Loucy (cell line): Measurements from ENCODE around the gene RPS6KA2.

Experiments
- H2AFZ ChIP-seq: fragments of 200-600 bp; sonication (generic); 2 replicates; pipeline ENCODE4 v1.6.0; 2016; ENCODE audit warnings: antibody characterized with exemption, mild to moderate bottlenecking, low read length, moderate library complexity
- H3F3A ChIP-seq: fragments of 200-600 bp; 2 replicates; pipeline ENCODE4 v1.6.0; 2016; ENCODE audit warnings: antibody characterized with exemption, low read depth, mild to moderate bottlenecking
- H3K27me3 ChIP-seq: fragments of 200-600 bp; sonication (generic); 2 replicates; pipeline ENCODE4 v1.6.1; 2014; ENCODE audit warnings: low read length, mild to moderate bottlenecking; ENCODE audit not compliant: insufficient read depth, poor library complexity, severe bottlenecking
- H3K36me3 ChIP-seq: fragments of 200-600 bp; sonication (generic); 2 replicates; pipeline ENCODE4 v1.6.1; 2016; ENCODE audit warnings: low read length; ENCODE audit not compliant: insufficient read depth
- H3K4me1 ChIP-seq: fragments of 200-600 bp; sonication (generic); 2 replicates; pipeline ENCODE4 v1.5.1; 2014; ENCODE audit warnings: low read length, mild to moderate bottlenecking; ENCODE audit not compliant: insufficient read depth, poor library complexity, severe bottlenecking
- H3K4me2 ChIP-seq: fragments of 200-600 bp; sonication (generic); 2 replicates; pipeline ENCODE4 v1.6.0; 2014; ENCODE audit warnings: antibody characterized with exemption, low read length, low read depth, mild to moderate bottlenecking; ENCODE audit not compliant: poor library complexity, severe bottlenecking
- H3K4me3 ChIP-seq: fragments of 200-600 bp; sonication (generic); 2 replicates; pipeline ENCODE4 v1.5.1; 2014; ENCODE audit warnings: low read length, mild to moderate bottlenecking, mixed read lengths; ENCODE audit not compliant: poor library complexity, severe bottlenecking
- H3K79me2 ChIP-seq: fragments of 200-600 bp; sonication (generic); 2 replicates; pipeline ENCODE4 v1.6.1; 2014; ENCODE audit warnings: low read length; ENCODE audit not compliant: insufficient read depth
- H3K9ac ChIP-seq: fragments of 200-600 bp; sonication (generic); 2 replicates; pipeline ENCODE4 v1.6.0; 2014; ENCODE audit warnings: mild to moderate bottlenecking, low read depth, low read length, moderate library complexity; ENCODE audit not compliant: poor library complexity, severe bottlenecking
- H3K9me2 ChIP-seq: fragments of 200-600 bp; sonication (generic); replicated peaks from 2 replicates; pipeline ENCODE4 v1.6.1; 2016; ENCODE audit warnings: low read depth, low read length, mixed read lengths
- H3K9me3 ChIP-seq: fragments of 200-600 bp; sonication (generic); 2 replicates; pipeline ENCODE4 v1.6.1; 2014; ENCODE audit warnings: mild to moderate bottlenecking, antibody characterized with exemption, low read length, low read depth; ENCODE audit not compliant: insufficient read depth
- H4K20me1 ChIP-seq: fragments of 200-600 bp; sonication (generic); 2 replicates; pipeline ENCODE4 v1.6.0; 2014; ENCODE audit warnings: antibody characterized with exemption, low read length, mild to moderate bottlenecking; ENCODE audit not compliant: insufficient read depth, poor library complexity, severe bottlenecking
- CTCF ChIP-seq: fragments of 200-600 bp; sonication (generic); conservative IDR thresholded peaks from 2 replicates; pipeline ENCODE4 v1.5.1; 2014; ENCODE audit warnings: mild to moderate bottlenecking, antibody characterized with exemption, low read length
- EZH2phosphoT487 ChIP-seq: fragments of 200-600 bp; IDR thresholded peaks from 2 replicates; pipeline ENCODE4 v1.6.1; 2018; ENCODE audit warnings: antibody characterized with exemption, mild to moderate bottlenecking, moderate library complexity, borderline replicate concordance

Gene RPS6KA2

GRCh38 chr6:166615059-166615770 is 11.8 kb downstream of the RPS6KA2 start:
- no peaks in the 10 kb centered on the region for H3K9me2 ChIP-seq
- H4K20me1 ChIP-seq = no peaks in the 10 kb centered on the region
- TF ChIP-seq EZH2phosphoT487 = no peak
- TF ChIP-seq CTCF = no peak
- no peaks in the 10 kb centered on the region for H3K9me3 ChIP-seq
- H2AFZ ChIP-seq = no peak overlapping the region
- no peaks in the 10 kb centered on the region for H3K79me2 ChIP-seq
- H3K9ac ChIP-seq = no peak overlapping the region
- H3K36me3 ChIP-seq = no peaks in the 10 kb centered on the region
- H3K4me3 ChIP-seq = no peak overlapping the region
- peaks cover 3% of the 10 kb centered on the region for H3K4me1 ChIP-seq
- no peak overlapping the region for H3K4me2 ChIP-seq
- H3F3A ChIP-seq = no peaks in the 10 kb centered on the region
- no peaks in the 10 kb centered on the region for H3K27me3 ChIP-seq

DNA sequence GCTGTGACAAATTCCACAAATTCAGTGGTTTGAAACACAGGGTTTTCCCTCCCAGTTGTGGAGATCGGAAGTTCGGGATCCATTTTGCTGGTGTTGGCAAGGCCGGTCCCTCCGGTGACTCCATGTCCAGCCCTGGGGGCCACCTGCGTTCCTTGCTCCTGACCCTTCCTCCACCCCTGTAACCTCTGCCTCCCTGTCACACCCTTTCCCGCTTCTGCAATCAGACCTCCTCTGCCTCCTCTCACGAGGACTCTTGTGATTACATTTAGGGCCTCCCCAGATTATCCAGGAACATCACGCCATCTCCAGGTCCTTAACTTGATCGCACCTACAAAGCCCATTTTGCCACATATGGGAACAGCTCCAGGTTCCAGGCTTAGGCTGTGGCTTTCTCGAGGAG is 12.5 kb downstream of the RPS6KA2 start:
- Histone ChIP-seq H3K79me2 (no peaks in the 10 kb centered on the region), H3K9me3 (no peaks in the 10 kb centered on the region)

DNA sequence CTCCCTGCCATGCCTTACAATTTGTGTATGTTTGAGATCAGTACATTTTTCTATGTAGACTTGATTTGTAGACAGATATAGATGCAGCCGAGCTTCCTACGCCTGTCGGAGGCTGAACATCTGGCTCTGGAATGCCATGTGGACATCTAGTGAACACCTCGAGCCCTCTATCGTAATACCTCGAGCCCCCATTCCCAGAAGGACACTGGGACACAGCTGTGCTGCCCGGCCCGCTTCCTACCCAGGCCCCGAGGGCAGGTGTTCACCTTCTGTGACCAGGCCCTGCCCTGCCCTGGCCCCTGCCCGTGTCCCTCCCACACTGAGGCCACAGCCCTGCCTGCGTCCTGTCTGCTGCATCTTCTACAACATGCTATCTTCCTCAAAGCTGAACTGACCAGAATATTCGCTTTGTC is 12.9 kb downstream of the RPS6KA2 start:
- no peaks in the 10 kb centered on the region for H4K20me1 ChIP-seq
- no peaks in the 10 kb centered on the region for H3K27me3 ChIP-seq
- no peaks in the 10 kb centered on the region for H3K9me3 ChIP-seq
- H3K4me2 ChIP-seq = no peak overlapping the region
- no peaks in the 10 kb centered on the region for H3K36me3 ChIP-seq
- no peak for TF ChIP-seq CTCF
- TF ChIP-seq EZH2phosphoT487 = no peak
- no peak overlapping the region for H2AFZ ChIP-seq
- H3K9ac ChIP-seq = no peak overlapping the region
- no peaks in the 10 kb centered on the region for H3K9me2 ChIP-seq
- H3K4me1 ChIP-seq = no peaks in the 10 kb centered on the region
- no peak overlapping the region for H3K4me3 ChIP-seq
- no peaks in the 10 kb centered on the region for H3K79me2 ChIP-seq
- H3F3A ChIP-seq = no peaks in the 10 kb centered on the region

More for the DNA sequence above, 12.5 kb downstream of the RPS6KA2 start:
- no peak for TF ChIP-seq CTCF
- TF ChIP-seq EZH2phosphoT487 = no peak
- no peaks in the 10 kb centered on the region for H3K9me2 ChIP-seq
- H2AFZ ChIP-seq = no peak overlapping the region
- H3K4me3 ChIP-seq = no peak overlapping the region
- no peaks in the 10 kb centered on the region for H4K20me1 ChIP-seq
- H3K9ac ChIP-seq = no peak overlapping the region
- no peaks in the 10 kb centered on the region for H3K36me3 ChIP-seq
- H3K27me3 ChIP-seq = no peaks in the 10 kb centered on the region
- no peak overlapping the region for H3K4me2 ChIP-seq
- no peaks in the 10 kb centered on the region for H3K4me1 ChIP-seq
- no peaks in the 10 kb centered on the region for H3F3A ChIP-seq
